Thyroid gland (tissue), 4 donors: ENCODE results near the gene SLC6A9.

Experiments
- POLR2A ChIP-seq, 2 donors: fragments of 450-650 bp; IDR thresholded peaks; one replicate each; pipeline ENCODE4 v1.6.1; 2017; ENCODE audit warnings: antibody characterized with exemption in 2 of 2, mild to moderate bottlenecking in 2 of 2, moderate library complexity in 1 of 2
- TF ChIP-seq, protein P1 (sequence below), 6 experiments: fragments of 200-600 bp in 3 of 6; fragments of 450-650 bp in 3 of 6; sonication (generic) in 3 of 6; IDR thresholded peaks; one replicate each; pipeline ENCODE4 v1.5.1; 2016 to 2019; ENCODE audit warnings: antibody characterized with exemption in 6 of 6, mild to moderate bottlenecking in 2 of 6, inconsistent platforms in 1 of 6, moderate library complexity in 1 of 6

DNA sequence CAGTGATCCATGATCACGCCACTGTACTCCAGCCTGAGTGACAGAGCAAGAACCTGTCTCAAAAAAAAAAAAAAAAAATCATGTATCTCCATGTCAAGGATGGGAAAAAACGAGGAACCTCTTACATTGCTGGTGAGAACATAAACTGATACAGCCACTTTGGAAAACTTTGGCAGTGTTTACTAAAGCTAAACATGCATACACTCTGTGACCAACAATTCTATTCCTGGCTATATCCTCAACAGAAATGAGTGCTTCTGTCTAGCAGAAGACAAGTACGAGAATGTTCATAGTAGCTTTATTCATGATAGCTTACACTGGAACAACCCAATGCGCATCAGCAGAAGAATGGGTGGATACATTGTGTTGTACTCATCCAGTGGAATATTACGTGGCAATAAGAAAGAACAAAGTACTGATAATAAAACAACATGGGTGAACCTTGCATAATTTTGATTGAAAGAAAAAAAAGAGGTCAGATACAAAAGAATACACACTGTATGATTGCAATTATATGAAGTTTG lies 31.5 kb upstream of the SLC6A9 start:
- TF ChIP-seq, protein P1, sequence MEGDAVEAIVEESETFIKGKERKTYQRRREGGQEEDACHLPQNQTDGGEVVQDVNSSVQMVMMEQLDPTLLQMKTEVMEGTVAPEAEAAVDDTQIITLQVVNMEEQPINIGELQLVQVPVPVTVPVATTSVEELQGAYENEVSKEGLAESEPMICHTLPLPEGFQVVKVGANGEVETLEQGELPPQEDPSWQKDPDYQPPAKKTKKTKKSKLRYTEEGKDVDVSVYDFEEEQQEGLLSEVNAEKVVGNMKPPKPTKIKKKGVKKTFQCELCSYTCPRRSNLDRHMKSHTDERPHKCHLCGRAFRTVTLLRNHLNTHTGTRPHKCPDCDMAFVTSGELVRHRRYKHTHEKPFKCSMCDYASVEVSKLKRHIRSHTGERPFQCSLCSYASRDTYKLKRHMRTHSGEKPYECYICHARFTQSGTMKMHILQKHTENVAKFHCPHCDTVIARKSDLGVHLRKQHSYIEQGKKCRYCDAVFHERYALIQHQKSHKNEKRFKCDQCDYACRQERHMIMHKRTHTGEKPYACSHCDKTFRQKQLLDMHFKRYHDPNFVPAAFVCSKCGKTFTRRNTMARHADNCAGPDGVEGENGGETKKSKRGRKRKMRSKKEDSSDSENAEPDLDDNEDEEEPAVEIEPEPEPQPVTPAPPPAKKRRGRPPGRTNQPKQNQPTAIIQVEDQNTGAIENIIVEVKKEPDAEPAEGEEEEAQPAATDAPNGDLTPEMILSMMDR (IDR thresholded peaks at IDR 0.05), result no peak
- TF ChIP-seq POLR2A (IDR thresholded peaks at IDR 0.05), result no peak
